Suppressor macrophage (primary cell): ENCODE measurements around the gene TMEM116.
"Not testable (repeated sequence)": the region's sequence is repeated elsewhere in the genome, so short reads cannot be mapped to it uniquely, and the experiment has no call there.

ENCODE experiments used
- DNase-seq, 4 experiments: peaks; one replicate each; pipeline ENCODE4 v3.0.0-alpha.2; 2020 to 2022

Gene TMEM116

DNA sequence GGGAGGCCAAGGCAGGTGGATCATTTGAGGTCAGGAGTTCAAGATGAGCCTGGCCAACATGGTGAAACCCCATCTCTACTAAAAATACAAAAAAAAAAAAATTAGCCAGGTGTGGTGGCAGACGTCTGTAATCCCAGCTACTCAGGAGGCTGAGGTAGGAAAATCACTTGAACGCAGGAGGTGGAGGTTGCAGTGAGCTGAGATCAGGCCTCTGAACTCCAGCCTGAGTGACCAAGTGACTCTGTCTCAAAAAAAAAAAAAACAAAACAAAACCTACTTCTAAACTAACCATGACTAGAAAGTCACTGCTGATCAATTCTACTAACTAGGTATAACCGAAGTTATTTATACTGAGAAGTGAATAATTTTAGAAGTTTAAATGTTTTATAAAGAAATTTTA lies 3.4 kb downstream of the TMEM116 start:
- DNase-seq, result not testable (repeated sequence)

DNA sequence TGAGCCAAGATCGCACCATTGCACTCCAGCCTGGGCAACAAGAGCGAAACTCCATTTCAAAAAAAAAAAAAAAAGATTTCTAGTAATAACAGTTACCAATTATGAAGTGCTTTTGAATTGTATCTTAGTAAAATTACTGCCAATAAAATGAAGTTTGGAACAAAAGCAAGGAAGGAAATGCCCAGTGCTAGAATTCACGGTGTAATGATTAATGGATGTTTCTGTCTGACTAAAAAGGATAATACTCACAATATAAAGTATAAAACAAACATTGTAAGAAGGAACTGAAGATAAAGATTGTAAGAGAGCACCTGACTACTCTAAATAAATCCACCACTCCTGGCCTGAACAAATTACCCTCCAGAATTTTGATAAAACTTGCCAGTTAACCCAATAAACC lies 4.0 kb downstream of the TMEM116 start:
- no peak for DNase-seq

DNA sequence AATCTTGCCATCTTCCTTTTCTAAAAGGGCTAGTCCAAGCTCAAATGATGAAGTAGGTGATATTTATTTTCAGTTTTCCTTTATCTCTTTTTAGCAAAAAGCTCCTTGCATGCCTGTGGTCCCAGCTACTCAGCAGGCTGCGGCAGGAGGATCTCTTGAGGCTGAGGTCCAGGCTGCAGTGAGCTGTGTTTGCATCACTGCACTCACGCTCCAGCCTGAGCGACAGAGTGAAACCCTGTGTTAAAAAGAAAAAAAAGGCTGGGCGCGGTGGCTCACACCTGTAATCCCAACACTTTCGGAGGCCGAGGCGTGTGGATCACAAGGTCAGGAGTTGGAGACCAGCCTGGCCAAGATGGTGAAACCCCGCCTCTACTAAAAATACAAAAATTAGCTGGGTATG lies 5.0 kb downstream of the TMEM116 start:
- no peak for DNase-seq

DNA sequence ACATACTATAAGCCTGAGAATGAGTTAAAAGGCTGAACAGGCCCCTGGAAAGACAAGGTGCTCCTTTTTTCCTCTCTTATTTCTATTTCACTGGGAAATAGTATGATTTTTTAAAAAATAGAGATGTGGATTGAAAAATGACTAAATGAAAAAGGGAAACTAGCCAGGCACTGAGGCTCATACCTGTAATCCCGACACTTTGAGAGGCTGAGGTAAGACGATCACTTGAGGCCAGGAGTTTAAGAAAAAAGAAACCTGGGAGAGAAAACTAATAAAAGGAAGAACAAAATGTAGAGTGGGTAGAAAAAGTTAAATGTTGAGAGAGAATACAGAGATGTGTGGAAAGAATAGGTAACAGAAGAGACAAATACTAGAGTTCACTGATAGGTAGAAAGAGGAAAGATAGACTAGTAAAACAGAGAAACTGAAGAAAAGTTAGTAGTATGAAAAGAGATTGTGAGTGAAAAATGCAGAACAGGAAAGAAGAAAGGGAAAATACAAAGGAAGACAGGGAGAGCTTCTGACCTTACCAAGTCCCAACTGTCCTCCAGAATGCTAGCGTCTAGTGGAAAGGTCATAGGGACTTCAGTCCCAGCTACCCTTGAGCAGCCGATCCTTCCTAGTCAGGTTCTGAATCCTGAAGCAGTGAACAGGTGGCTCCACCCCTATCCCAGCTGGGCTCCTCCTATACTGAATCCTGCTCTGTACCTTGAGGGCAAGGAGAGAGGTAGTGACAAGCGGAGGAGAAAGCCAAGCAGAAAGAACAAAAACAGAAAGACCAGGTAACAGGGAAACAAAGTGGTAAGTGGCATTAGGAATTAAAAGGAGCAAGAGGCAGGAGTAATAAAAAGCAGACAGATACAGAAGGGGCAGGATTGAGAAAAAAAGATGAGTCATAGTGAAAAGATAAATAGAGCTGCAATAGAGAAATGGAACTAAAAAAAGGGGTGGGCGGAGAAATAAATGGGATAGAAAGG lies 7.3 kb downstream of the TMEM116 start:
- DNase-seq, result peak in 1 of 4 experiments; percentile 19

DNA sequence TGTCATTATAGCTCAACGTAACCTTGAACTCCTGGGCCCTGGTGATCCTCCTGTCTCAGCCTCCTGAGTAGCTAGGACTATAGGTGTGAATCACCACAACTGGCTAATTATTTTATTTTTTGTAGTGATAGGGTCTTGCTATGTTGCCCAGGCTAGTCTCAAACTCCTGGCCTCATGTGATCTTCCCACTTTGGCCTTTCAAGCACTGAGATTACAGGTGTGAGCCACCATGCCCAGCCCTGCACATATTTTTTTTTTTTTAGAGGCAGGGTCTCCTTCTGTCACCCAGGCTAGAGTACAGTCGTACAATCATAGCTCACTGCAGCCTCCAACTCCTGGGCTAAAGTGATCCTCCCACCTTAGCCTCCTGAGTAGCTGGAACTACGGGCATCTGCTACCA lies 8.9 kb downstream of the TMEM116 start:
- no peak for DNase-seq

DNA sequence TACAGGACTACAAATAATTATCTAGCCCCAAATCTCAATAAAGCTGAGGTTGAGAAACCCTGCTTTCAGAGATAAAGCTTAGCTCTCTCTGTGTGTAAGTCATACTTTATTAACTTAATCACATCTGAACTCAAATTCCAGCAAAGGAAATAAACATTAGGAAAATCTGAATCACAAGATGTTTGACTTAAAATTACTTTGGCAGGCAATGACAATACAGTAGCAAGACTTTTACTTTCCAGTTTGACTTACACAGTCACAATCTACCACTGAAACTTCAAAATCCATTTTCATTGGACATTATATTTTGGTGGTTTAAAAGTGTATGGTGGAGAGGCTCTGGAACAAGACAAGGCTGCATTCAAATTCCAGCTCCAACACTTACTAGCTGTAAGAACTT lies 11.4 kb downstream of the TMEM116 start:
- DNase-seq, result no peak

DNA sequence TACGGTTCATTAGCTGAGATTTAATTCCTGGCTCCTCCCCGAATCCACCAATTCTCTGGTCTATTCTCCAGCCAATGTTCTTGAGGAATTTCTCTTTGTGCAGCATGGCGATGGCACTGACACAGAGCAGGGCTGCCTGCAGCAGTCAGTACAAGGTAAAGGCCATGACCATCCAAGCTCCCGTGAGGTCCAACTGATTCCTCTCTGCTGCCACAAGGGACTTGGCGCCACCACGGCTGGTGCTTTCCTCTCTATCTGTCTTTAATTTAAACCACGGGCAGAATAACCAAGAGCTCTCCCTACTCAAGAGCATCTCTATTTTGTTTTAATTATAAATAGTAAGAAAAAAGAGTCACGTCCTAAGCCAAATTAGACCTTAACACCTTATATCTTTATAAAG lies 12.1 kb downstream of the TMEM116 start:
- DNase-seq, result no peak

DNA sequence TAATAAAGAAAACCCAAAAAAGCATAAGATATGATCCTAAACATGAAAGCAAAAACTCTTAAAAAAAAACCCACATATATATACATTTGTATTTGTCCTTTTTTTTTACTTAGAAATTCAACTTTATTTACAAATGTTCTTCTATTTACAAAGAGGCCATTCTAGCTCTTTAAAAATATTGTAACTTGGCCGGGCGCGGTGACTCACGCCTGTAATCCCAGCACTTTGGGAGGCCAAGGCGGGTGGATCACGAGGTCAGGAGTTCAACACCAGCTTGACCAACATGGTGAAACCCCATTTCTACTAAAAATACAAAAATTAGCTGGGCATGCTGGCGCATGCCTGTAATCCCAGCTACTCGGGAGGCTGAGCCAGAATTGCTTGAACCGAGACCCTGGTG lies 13.8 kb downstream of the TMEM116 start:
- not testable (repeated sequence) for DNase-seq

DNA sequence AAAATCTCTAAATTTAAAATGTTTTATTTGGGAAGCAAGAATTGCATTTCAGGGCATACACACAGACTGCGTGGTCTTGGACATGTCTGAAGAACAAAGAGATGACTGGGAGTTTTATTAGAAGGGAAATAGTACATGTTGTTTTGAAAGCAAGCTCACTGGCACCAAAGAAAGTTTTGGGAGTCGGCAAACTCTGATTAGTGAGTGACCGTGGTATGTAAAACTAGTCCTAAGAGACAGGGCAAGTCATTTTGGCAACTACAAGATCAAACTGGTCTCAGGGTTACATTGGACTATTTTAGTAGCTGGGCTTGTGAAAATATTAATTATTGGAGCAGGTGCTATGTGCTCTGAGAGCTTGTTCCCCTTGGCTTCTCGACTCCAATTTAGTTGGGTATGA lies 14.9 kb downstream of the TMEM116 start:
- no peak for DNase-seq

DNA sequence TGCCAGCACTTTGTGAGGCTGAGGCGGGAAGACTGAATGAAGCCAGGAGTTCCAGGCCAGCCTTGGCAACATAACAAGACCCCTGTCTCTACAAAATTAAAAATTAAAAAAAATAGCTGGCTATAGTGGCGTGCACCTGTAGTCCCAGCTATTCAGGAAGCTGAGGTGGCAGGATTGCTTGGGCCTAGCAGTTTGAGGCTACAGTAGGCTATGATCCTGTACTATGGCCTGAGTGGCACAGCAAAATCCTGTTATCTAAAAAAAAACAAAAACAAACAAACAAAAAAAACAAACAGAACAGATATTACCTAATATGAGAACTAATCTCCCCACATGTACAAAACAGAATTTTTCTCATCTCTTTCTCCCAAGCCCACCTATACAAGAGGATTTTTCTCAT lies 15.7 kb downstream of the TMEM116 start:
- no peak for DNase-seq

DNA sequence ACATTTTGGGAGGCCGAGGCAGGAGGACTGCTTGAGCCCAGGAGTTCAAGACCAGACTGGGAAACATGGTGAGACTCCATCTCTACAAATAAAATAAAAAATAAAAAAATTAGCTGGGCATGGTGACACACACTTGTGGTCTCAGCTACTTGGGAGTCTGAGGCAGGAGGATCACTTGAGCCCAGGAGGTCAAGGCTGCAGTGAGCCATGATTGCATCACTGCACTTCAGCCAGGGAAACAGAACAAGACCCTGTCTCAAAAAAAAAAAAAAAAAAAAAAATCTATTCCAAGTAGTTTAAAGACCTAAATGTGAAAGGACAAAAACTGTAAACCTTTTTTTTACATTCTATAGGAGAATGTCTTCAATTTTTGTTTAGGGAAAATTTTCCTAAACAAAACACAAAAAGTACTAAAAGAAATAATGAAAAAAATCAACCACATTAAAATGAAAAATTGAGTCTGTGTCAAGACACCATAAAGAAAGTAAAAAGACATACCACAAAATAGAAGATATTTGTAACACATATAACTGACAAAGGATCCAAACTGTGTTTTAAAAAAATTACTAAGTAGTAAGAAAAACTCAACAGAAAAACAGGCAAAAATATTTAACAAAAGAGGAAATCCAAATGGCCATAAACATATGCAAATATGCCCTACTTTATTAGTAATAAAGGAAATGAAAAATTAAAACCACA lies 17.0 kb downstream of the TMEM116 start:
- DNase-seq, result no peak

DNA sequence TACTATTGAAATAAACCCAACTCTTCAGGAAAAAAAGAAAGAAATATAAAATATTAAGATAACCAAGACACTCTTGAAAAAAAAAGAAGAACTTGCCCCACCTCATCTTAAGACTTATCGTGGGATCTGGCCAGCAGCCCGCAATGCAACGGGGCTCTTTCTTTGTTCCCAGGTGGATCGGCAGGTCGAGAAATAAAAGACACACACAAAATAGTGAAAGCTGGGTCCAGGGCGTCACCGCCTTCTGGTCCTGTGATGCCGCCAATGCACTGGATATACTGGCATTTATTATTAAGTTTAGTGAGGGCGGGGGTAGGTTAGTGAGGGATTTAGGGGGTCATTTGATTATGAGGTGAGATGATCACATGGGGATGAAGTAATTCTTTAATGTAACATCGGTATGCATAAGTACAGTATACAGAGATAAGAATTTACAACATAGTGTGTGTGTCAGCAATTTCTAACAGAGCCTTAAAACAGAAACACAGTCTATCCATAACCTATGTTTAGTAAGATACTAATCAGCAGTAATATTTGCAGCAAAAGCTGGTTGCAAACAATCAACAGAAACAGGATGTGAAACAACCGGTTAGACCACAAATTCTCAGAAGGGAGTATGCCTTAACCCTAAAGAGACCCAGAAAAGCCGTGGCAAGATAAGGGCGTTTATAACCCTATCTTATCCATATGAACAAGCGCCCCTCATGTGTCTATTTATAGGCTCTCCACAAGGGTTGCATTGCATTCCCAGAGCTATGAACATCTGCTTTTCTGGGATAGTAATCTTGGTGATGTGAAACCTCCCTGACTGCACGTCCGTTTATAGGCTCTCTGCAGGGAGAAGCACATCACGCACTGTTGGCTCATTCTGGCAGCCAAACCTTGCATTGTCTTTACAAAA lies 18.5 kb downstream of the TMEM116 start:
- peak; percentile 49 to 69 (median 62) for DNase-seq

DNA sequence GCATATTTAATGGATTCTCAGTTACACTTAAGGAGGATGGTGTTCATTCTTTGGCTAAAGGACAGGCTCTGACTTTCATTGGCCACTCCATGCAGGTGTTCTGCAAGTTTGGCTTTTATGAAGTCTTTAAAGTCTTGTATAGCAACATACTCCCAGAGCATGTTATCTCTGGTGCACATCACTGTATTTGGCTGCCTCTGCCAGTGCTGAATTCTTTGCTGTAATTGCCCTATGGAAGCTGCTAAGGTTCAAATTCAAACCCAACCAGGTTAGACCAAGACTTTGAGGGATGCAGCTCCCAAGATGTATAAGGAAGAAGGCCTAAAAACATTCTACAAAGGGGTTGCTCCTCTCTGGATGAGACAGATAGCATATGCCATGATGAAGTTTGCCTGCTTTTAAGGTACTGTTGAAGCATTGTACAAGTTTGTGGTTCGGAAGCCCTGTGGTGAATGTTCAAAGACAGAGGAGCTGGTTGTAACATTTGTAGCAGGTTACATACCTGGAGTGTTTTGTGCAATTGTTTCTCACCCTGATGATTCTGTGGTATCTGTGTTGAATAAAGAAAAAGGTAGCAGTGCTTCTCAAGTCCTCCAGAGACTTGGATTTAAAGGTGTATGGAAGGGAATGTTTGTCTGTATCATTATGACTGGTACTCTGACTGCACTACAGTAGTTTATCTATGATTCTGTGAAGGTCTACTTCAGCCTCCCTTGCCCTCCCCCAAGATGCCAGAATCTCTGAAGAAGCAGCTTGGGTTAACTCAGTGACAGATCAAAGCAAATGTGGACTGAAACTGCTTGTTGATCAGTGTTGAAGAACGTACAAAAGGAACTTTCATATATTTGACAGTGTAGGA lies 19.4 kb downstream of the TMEM116 start:
- DNase-seq, result no peak

DNA sequence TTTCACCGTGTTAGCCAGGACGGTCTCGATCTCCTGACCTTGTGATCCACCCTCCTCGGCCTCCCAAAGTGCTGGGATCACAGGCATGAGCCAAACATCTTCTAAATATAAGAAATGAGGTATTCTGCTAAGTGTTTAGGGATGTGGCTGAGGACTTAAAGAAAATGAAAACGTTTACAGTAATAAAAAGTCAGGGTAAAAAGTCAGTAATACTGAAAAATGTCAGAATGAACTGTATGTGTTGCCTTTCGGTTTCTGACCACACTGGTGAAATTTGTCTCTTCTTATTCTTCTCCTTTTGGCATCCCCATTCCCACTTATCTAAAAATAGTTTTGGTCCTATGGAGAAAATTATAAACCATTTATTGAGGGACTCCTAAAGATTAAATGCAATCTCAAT lies 20.5 kb downstream of the TMEM116 start:
- DNase-seq, result no peak

DNA sequence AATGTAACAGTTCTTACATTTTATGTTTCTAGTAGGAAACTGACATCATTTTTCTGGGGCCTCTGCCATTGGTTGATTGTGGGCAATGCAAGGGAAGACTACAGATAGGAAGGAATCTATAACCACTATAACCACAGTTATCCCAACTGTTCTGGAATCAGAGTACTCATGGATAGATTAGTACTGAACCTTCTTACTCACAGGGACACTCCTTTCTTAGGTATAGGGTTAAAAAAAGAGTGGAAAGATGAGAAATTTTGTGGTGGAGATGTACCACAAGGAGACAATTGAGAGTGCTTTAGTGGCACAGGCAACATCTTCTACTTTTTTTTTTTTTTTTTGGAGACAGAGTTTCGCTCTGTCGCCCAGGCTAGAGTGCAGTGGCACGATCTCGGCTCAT lies 21.0 kb downstream of the TMEM116 start:
- DNase-seq, result no peak

DNA sequence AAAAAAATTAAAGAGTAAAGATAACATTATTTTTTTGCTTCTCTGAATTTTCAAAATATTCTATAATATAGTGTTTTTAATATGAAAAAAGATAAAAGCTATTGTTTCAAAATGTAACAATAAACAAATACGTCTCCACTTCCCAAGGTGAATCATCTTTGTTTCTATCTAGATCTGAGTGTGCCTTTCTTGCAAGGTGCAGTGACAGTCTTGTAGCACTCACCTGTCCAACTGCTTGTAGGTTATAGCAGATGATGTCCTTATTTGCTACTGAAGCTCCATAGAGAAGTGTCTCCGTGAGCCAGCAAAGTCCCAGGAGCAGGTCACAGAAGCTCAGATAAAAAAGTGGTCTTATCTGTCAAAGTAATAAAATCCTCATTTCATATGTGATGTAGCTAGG lies 21.4 kb downstream of the TMEM116 start:
- no peak for DNase-seq

DNA sequence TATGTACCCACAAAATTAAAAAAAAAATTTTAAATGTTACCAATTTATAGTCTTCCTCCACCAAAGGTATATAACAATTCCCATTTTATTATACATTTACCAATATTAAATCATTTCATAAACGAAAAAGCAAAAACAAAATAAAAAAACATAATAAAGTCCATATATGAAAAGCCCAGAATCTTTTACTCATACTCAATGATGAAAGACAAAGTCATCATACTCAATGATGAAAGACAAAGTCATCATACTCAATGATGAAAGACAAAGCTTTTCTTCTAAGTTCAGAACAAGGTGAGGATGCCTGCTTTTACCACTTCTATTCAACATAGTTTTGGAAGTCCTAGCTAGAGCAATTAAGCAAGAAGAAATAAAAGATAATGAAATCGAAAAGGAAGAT lies 28.1 kb downstream of the TMEM116 start:
- DNase-seq, result no peak

DNA sequence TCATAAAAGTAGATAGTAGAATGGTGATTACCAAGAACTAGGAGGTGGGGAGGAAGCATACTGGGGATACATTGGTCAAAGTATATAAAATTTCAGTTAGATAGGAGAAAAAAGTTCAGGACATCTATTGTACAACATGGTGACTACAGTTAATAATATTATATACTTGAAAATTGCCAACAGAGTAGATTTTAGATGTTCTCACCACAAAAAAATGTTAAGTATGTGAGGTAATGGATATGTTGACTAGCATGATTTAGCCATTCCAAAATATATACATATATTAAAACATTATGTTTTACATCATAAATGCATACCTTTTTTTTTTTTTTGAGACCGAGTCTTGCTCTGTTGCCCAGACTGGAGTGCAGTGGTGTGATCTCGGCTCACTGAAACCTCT lies 31.0 kb downstream of the TMEM116 start:
- no peak for DNase-seq

DNA sequence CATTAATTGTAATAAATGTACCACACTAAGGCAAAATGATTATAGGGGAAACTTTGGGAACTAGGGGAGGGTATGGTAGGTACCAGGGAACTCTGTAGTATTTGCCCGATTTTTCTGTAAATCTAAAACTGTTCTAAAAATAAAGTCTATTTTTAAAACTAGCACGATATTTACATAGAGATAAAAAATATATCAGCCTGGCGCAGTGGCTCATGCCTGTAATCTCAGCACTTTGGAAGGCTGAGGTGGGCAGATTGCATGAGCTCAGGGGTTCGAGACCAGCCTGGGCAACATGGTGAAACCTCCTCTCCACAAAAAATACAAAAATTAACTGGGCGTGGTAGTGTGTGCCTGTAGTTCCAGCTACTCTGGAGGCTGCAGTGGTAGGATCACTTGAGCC lies 32.4 kb downstream of the TMEM116 start:
- no peak for DNase-seq

DNA sequence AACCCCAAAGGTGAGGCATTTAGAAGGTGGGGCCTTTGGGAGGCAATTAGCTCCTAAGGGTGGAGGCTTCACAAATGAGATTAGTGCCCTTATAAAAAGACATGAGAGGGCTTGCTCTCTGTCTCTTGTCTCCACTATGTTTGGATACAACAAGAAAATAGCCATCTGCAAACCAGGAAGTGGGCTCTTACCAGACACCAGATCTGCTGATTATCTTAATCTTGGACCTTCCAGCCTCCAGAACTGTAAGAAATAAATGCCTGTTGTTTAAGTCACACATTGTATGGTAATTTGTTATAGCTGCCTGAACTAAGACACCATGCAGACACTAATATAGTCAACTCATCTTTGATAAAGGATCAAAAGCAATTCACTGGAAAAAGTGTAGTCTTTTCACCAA lies 34.4 kb downstream of the TMEM116 start:
- no peak for DNase-seq

DNA sequence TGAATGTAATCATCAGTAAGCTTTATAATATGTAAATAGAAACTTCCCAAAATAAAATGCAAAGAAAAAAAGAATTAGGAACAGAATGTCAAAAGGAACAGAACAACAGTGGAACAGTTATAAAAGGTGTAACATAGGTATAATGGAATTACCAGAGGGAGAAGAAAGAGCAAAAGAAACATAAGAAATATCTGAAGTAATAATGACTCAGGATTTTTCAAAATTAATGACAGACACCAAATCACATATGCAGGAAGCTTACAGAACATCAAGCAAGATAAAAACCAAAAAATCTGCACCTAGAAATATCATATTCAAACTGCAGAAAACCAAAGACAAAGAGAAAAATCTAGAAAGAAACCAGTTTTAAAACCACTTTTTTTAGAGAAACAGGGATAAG lies 36.1 kb downstream of the TMEM116 start:
- no peak for DNase-seq

DNA sequence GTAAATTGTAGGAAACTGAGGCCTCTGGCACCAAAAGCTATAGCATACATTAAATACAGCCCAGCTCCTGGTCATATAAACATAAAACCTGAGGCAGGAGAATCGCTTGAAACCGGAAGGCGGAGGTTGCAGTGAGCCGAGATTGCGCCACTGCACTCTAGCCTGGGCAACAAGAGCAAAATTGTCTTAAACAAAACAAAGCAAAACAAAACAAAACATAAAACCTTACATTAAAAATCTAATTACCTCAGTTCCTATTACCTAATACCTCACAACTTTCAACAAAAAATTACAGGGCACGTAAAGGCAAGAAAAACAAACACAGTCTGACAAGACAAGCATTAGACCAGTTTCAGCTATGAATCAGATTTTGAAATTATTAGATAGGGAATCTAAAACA lies 36.7 kb downstream of the TMEM116 start:
- no peak for DNase-seq
